ENCODE measurements around the gene SRRM4.

Gene SRRM4

GRCh38 chr12:118984161-118984943, 3.0 kb downstream of the SRRM4 start:
- H3K36me3 ChIP-seq (ENCODE audit: control insufficient read depth, insufficient read depth, low read length) = no peaks in the 10 kb centered on the region
- no peaks in the 10 kb centered on the region for H3K79me2 ChIP-seq
- H3K4me3 ChIP-seq (ENCODE audit: low read depth, low read length) = no peak overlapping the region
- no peak overlapping the region for H2AFZ ChIP-seq
- no peak overlapping the region for H3K27ac ChIP-seq
- no peak overlapping the region for H3K4me2 ChIP-seq (ENCODE audit: low read length)
- TF ChIP-seq CTCF (IDR thresholded peaks at IDR 0.05) = no peak
- H3K27me3 ChIP-seq (ENCODE audit: control insufficient read depth, insufficient read depth, low read length) = peaks cover 5% of the 10 kb centered on the region
- no peak overlapping the region for H3K9ac ChIP-seq
- no peaks in the 10 kb centered on the region for H3K9me3 ChIP-seq (ENCODE audit: control insufficient read depth, low read length)
- H3K4me1 ChIP-seq = no peaks in the 10 kb centered on the region

- Histone ChIP-seq H3K4me1 (no peaks in the 10 kb centered on the region), H3K9ac (no peak overlapping the region), H3K27me3 (ENCODE audit: control insufficient read depth, insufficient read depth, low read length) (no peaks in the 10 kb centered on the region), H3K9me3 (ENCODE audit: control insufficient read depth, low read length) (no peaks in the 10 kb centered on the region), H3K4me2 (ENCODE audit: low read length) (no peak overlapping the region), H3K4me3 (ENCODE audit: low read depth, low read length) (no peak overlapping the region), H3K27ac (no peak overlapping the region), H2AFZ (no peak overlapping the region), H3K79me2 (no peaks in the 10 kb centered on the region), H3K36me3 (ENCODE audit: control insufficient read depth, insufficient read depth, low read length) (no peaks in the 10 kb centered on the region)
- TF ChIP-seq CTCF (IDR thresholded peaks at IDR 0.05) = no peak
Measured at GRCh38 chr12:118986050-118986449, 4.7 kb downstream of the SRRM4 start.

GRCh38 chr12:118999107-118999506, 17.8 kb downstream of the SRRM4 start:
- no peaks in the 10 kb centered on the region for H3K36me3 ChIP-seq (ENCODE audit: control insufficient read depth, insufficient read depth, low read length)
- peaks cover 5% of the 10 kb centered on the region for H3K27me3 ChIP-seq (ENCODE audit: control insufficient read depth, insufficient read depth, low read length)
- no peak for TF ChIP-seq CTCF (IDR thresholded peaks at IDR 0.05)

GRCh38 chr12:119005085-119005484, 23.7 kb downstream of the SRRM4 start:
- TF ChIP-seq CTCF (IDR thresholded peaks at IDR 0.05) = no peak
- no peaks in the 10 kb centered on the region for H3K79me2 ChIP-seq
- no peaks in the 10 kb centered on the region for H3K36me3 ChIP-seq (ENCODE audit: control insufficient read depth, insufficient read depth, low read length)
- no peaks in the 10 kb centered on the region for H3K9me3 ChIP-seq (ENCODE audit: control insufficient read depth, low read length)
- H3K4me2 ChIP-seq (ENCODE audit: low read length) = no peak overlapping the region
- H3K4me1 ChIP-seq = peaks cover 4% of the 10 kb centered on the region
- H3K9ac ChIP-seq = no peak overlapping the region
- H3K27me3 ChIP-seq (ENCODE audit: control insufficient read depth, insufficient read depth, low read length) = no peaks in the 10 kb centered on the region
- no peak overlapping the region for H2AFZ ChIP-seq
- no peak overlapping the region for H3K4me3 ChIP-seq (ENCODE audit: low read depth, low read length)
- no peak overlapping the region for H3K27ac ChIP-seq

More at GRCh38 chr12:118999107-118999506, 17.8 kb downstream of the SRRM4 start:
- H2AFZ ChIP-seq = no peak overlapping the region
- no peak overlapping the region for H3K9ac ChIP-seq
- no peaks in the 10 kb centered on the region for H3K9me3 ChIP-seq (ENCODE audit: control insufficient read depth, low read length)
- H3K4me1 ChIP-seq = no peaks in the 10 kb centered on the region
- no peak overlapping the region for H3K4me2 ChIP-seq (ENCODE audit: low read length)
- no peak overlapping the region for H3K4me3 ChIP-seq (ENCODE audit: low read depth, low read length)
- no peak overlapping the region for H3K27ac ChIP-seq
- peaks cover 3% of the 10 kb centered on the region for H3K79me2 ChIP-seq

GRCh38 chr12:119005913-119006312, 24.6 kb downstream of the SRRM4 start:
- H3K9ac ChIP-seq = no peak overlapping the region
- H3K27ac ChIP-seq = no peak overlapping the region
- no peak overlapping the region for H2AFZ ChIP-seq
- no peaks in the 10 kb centered on the region for H3K36me3 ChIP-seq (ENCODE audit: control insufficient read depth, insufficient read depth, low read length)
- H3K4me2 ChIP-seq (ENCODE audit: low read length) = no peak overlapping the region
- no peaks in the 10 kb centered on the region for H3K9me3 ChIP-seq (ENCODE audit: control insufficient read depth, low read length)
- no peak overlapping the region for H3K4me3 ChIP-seq (ENCODE audit: low read depth, low read length)
- TF ChIP-seq CTCF (IDR thresholded peaks at IDR 0.05) = no peak
- no peaks in the 10 kb centered on the region for H3K79me2 ChIP-seq
- H3K27me3 ChIP-seq (ENCODE audit: control insufficient read depth, insufficient read depth, low read length) = no peaks in the 10 kb centered on the region
- H3K4me1 ChIP-seq = peaks cover 4% of the 10 kb centered on the region

Measured in parathyroid adenoma (tissue), 2 donors.